ENCODE measurements around the gene ECEL1. TPM values are rescaled to one million over a fixed set of nuclear protein-coding genes. Genes with fewer than 3 reads are reported as not detected.

Gene ECEL1
- total RNA-seq, 1 donor from 2014 or later: 3.9 TPM

- no peak for DNase-seq (ENCODE audit: low spot score)
Observed at GRCh38 chr2:232484628-232485347, 2.8 kb downstream of the ECEL1 start.

- DNase-seq (ENCODE audit: low spot score): no peak
Observed at GRCh38 chr2:232483923-232484627, 3.6 kb downstream of the ECEL1 start.

- no peak for DNase-seq (ENCODE audit: low spot score)
Observed at GRCh38 chr2:232483311-232483922, 4.2 kb downstream of the ECEL1 start.

GRCh38 chr2:232482301-232483238, 5.1 kb downstream of the ECEL1 start:
- DNase-seq (ENCODE audit: low spot score): no peak

- no peak for DNase-seq (ENCODE audit: low spot score)
Observed at GRCh38 chr2:232481322-232482140, 6.1 kb downstream of the ECEL1 start.

DNA sequence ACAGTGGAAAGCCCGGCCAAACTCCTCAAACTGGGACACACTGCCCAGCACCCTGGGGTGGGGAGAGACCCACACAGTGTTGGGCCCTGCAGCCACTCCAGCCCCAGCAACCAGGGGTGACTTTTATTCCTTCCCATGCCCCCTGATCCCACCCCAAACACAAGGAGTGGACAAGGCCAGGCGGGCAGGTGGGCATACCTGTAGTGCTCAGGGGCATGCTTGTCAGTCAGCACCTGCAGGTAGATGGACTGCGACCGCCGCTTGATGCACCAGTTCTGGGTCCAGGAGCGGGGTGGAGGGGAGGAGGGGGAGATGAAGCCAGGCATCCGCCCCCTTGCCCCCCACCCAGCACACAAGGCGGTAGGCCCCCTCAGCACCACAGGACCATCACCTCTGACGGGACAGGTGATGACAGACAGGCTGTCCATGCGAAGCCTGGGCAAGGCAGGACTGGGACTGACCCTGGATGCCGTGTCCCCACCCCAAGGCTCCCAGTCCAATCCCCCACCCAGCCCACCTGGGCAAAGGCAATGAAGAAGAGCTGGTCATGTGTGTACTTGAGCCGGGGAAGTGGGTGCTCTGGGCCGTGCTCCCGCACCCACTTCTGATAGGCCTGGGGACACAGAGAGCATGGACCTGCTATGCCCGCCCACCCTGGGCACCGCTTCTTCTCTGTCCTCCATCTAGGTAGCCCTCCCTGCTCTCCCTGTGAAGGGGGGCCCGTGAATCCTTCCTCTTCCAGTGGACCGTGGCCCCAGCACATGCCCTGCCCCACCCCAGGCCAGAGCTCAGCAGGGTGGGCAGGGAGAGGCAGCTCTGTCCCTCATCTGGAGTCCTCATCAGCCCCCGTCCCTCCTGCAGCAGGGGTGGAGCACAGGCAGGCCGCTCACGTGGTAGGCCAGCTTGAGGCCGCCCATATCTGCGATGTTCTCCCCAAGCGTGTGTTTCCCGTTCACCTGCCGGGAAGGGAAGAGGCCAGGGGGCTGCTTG, 7.1 kb downstream of the ECEL1 start:
- no peak for DNase-seq (ENCODE audit: low spot score)

GRCh38 chr2:232479341-232480200, 8.1 kb downstream of the ECEL1 start:
- DNase-seq (ENCODE audit: low spot score): no peak

GRCh38 chr2:232478571-232479340, 8.9 kb downstream of the ECEL1 start:
- no peak for DNase-seq (ENCODE audit: low spot score)

GRCh38 chr2:232477751-232478510, 9.7 kb downstream of the ECEL1 start:
- DNase-seq (ENCODE audit: low spot score): no peak

- DNase-seq (ENCODE audit: low spot score): no peak
Observed at GRCh38 chr2:232476791-232477190, 10.8 kb downstream of the ECEL1 start.

DNA sequence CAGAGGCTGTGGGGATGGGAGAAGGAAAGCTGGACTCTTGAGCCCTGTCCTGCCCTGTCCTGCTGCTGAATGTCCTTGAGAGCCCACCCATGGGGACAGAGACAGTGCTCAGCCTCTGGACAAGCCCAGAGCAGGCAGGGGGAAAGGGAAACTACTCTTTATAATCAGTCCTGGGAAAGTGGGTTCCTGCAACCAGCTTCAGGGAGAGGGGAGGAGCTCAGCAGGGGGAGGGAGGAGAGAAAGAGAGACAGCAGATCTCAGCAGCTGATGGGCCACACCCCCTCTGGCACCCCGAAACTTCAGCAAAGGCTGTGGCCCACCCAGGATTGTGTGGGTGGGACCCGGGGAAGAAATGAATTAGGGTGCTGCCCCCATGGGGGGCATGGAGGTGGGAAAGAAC, 11.6 kb downstream of the ECEL1 start:
- no peak for DNase-seq (ENCODE audit: low spot score)

DNA sequence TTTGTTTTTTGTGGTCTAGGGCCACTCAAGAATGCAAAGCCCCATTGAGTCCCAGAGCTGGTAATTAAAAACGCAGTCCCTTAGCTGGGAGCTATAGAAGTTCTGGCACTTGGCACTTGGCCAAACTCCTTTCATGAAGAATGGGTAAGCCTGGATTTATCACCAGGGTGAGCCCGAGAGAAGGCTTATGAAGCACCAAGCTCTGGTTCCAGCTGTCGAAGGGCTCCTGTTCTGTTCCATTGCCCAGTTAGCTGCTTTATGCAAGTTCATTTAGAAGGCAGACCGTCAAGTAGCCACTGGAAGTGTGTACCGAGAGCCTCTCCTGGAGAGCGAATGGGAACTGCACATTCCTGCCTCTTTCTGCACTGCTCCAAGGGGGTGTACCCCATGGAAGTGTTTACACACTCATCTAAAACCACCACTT, 14.2 kb downstream of the ECEL1 start:
- DNase-seq (ENCODE audit: low spot score): peak; percentile 51

- DNase-seq (ENCODE audit: low spot score): no peak
Observed at GRCh38 chr2:232466221-232466620, 21.4 kb downstream of the ECEL1 start.

GRCh38 chr2:232465061-232465460, 22.6 kb downstream of the ECEL1 start:
- DNase-seq (ENCODE audit: low spot score): no peak

DNA sequence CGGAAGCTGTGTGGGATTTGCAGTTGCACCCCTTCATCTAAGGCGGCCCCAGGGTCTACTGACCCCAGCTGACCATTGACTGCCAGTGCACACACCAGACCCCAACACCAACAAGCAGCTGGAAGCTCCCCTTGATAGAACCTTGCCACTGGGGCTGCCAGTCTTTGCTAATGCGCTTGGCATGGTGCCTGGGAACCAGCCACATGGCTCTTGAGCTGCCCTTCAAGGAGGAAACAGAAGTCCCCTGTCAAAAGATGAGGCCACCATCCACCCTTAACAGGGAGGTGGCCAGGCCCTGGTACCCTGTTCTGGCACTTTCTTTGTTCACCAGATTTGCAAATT, 23.1 kb downstream of the ECEL1 start:
- no peak for DNase-seq (ENCODE audit: low spot score)

GRCh38 chr2:232463701-232464543, 23.7 kb downstream of the ECEL1 start:
- DNase-seq (ENCODE audit: low spot score): no peak

All from umbilical cord (tissue), 2 donors.